Erythroblast (primary cell): ENCODE results near the gene NPIPA1.
"Not testable (repeated sequence)": the region's sequence is repeated elsewhere in the genome, so short reads cannot be mapped to it uniquely, and the experiment has no call there.

Experiments used
- GATA1 ChIP-seq: IDR thresholded peaks from 2 replicates; pipeline ENCODE4 v1.6.1; 2011; ENCODE audit warnings: low read depth, mild to moderate bottlenecking, control low read depth, low read length, moderate library complexity
- POLR2A ChIP-seq: IDR thresholded peaks from 2 replicates; pipeline ENCODE4 v1.6.1; 2011; ENCODE audit warnings: mild to moderate bottlenecking, low read length

- TF ChIP-seq POLR2A, GATA1: not testable (repeated sequence)
These were observed 15.0 kb upstream of the NPIPA1 start for GRCh38 chr16:14922285-14922684.
